H1 (cell line): ENCODE results near the gene PTTG1IP. TPM values are rescaled to one million over a fixed set of nuclear protein-coding genes. Genes with fewer than 3 reads are reported as not detected.

Experiments used
- KDM1A ChIP-seq: fragments of 200-600, 300-600 bp; sonication (generic); IDR thresholded peaks from 2 replicates; pipeline ENCODE4 v1.7.1; 2016; ENCODE audit warnings: mild to moderate bottlenecking, low read length, borderline replicate concordance
- PHF8 ChIP-seq: fragments of 200-600 bp; sonication (generic); conservative IDR thresholded peaks from 2 replicates; pipeline ENCODE4 v1.7.1; 2012; ENCODE audit warnings: low read depth, mild to moderate bottlenecking, inconsistent platforms, low read length, moderate library complexity
- RBBP5 ChIP-seq: IDR thresholded peaks from 2 replicates; pipeline ENCODE4 v1.7.1; 2012; ENCODE audit warnings: low read depth, mild to moderate bottlenecking, inconsistent platforms, low read length, moderate library complexity, borderline replicate concordance
- SIX5 ChIP-seq: IDR thresholded peaks from 2 replicates; pipeline ENCODE4 v1.6.1; 2011; ENCODE audit warnings: mild to moderate bottlenecking, low read depth, low read length
- SRF ChIP-seq: IDR thresholded peaks from 2 replicates; pipeline ENCODE4 v1.6.1; 2011; ENCODE audit warnings: mild to moderate bottlenecking, low read depth, low read length, moderate library complexity
- polyA plus RNA-seq, 7 experiments: library from polyadenylated mRNA; depleted of rRNA in 3 of 7; stranded (reverse) in 5 of 7; unstranded in 2 of 7; fragments of >200 nt in 5 of 7; fragments of 200-250 nt in 2 of 7; gene quantifications; 1 replicate in 5 of 7; 2 replicates in 1 of 7; 4 replicates in 1 of 7; pipeline versions ENCODE4 v1.2.1 to v1.2.3, GENCODE V29; 2011 to 2013; ENCODE audit warnings: missing spikeins in 2 of 7, mixed read lengths in 2 of 7
- total RNA-seq: library from RNA; stranded (reverse); fragmentation: NEBNext Ultra II Directional; extraction: Animal tissue kit (Norgen Biotek cat#: 25700); gene quantifications from 2 replicates; pipeline ENCODE4 v1.2.1, GENCODE V29; 2021
- TF ChIP-seq, protein P1 (sequence below): fragments of 300-600 bp; sonication (generic); IDR thresholded peaks from 2 replicates; pipeline ENCODE4 v1.7.1; 2012; ENCODE audit warnings: low read length, moderate library complexity, mild to moderate bottlenecking, inconsistent platforms; ENCODE audit not compliant: insufficient replicate concordance
- TF ChIP-seq, protein P2 (sequence below): IDR thresholded peaks from 2 replicates; pipeline ENCODE4 v1.6.1; 2011; ENCODE audit warnings: low read depth, mild to moderate bottlenecking, low read length; ENCODE audit not compliant: insufficient read depth

PTTG1IP gene
- total and polyA plus RNA-seq, 2 of the 8 experiments (the other 6 are each of a cell fraction or from before 2014, with no cell fraction given) = 90.8 to 130 TPM

DNA sequence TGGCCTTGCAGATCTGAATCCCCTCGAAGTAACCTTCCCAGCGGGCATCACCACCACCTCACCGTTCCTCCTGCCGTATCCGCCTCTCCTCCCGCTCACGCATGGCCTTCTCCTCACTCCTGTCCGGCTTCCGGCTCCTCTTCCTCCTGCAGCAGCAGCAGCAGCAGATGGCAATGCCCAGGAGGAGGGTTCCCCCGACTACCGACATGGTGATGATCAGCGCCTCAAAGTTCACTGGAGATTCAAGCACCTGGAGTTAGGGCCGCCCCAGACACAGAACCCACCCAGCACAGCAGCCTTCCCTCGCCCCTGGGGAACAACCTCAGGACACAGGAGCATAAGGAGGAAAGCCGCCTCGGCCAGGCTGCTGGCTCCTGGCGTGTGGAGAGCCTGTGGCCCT is 17.4 kb downstream of the PTTG1IP start (continued):
- TF ChIP-seq, protein P1, sequence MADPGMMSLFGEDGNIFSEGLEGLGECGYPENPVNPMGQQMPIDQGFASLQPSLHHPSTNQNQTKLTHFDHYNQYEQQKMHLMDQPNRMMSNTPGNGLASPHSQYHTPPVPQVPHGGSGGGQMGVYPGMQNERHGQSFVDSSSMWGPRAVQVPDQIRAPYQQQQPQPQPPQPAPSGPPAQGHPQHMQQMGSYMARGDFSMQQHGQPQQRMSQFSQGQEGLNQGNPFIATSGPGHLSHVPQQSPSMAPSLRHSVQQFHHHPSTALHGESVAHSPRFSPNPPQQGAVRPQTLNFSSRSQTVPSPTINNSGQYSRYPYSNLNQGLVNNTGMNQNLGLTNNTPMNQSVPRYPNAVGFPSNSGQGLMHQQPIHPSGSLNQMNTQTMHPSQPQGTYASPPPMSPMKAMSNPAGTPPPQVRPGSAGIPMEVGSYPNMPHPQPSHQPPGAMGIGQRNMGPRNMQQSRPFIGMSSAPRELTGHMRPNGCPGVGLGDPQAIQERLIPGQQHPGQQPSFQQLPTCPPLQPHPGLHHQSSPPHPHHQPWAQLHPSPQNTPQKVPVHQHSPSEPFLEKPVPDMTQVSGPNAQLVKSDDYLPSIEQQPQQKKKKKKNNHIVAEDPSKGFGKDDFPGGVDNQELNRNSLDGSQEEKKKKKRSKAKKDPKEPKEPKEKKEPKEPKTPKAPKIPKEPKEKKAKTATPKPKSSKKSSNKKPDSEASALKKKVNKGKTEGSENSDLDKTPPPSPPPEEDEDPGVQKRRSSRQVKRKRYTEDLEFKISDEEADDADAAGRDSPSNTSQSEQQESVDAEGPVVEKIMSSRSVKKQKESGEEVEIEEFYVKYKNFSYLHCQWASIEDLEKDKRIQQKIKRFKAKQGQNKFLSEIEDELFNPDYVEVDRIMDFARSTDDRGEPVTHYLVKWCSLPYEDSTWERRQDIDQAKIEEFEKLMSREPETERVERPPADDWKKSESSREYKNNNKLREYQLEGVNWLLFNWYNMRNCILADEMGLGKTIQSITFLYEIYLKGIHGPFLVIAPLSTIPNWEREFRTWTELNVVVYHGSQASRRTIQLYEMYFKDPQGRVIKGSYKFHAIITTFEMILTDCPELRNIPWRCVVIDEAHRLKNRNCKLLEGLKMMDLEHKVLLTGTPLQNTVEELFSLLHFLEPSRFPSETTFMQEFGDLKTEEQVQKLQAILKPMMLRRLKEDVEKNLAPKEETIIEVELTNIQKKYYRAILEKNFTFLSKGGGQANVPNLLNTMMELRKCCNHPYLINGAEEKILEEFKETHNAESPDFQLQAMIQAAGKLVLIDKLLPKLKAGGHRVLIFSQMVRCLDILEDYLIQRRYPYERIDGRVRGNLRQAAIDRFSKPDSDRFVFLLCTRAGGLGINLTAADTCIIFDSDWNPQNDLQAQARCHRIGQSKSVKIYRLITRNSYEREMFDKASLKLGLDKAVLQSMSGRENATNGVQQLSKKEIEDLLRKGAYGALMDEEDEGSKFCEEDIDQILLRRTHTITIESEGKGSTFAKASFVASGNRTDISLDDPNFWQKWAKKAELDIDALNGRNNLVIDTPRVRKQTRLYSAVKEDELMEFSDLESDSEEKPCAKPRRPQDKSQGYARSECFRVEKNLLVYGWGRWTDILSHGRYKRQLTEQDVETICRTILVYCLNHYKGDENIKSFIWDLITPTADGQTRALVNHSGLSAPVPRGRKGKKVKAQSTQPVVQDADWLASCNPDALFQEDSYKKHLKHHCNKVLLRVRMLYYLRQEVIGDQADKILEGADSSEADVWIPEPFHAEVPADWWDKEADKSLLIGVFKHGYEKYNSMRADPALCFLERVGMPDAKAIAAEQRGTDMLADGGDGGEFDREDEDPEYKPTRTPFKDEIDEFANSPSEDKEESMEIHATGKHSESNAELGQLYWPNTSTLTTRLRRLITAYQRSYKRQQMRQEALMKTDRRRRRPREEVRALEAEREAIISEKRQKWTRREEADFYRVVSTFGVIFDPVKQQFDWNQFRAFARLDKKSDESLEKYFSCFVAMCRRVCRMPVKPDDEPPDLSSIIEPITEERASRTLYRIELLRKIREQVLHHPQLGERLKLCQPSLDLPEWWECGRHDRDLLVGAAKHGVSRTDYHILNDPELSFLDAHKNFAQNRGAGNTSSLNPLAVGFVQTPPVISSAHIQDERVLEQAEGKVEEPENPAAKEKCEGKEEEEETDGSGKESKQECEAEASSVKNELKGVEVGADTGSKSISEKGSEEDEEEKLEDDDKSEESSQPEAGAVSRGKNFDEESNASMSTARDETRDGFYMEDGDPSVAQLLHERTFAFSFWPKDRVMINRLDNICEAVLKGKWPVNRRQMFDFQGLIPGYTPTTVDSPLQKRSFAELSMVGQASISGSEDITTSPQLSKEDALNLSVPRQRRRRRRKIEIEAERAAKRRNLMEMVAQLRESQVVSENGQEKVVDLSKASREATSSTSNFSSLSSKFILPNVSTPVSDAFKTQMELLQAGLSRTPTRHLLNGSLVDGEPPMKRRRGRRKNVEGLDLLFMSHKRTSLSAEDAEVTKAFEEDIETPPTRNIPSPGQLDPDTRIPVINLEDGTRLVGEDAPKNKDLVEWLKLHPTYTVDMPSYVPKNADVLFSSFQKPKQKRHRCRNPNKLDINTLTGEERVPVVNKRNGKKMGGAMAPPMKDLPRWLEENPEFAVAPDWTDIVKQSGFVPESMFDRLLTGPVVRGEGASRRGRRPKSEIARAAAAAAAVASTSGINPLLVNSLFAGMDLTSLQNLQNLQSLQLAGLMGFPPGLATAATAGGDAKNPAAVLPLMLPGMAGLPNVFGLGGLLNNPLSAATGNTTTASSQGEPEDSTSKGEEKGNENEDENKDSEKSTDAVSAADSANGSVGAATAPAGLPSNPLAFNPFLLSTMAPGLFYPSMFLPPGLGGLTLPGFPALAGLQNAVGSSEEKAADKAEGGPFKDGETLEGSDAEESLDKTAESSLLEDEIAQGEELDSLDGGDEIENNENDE = no peak
- TF ChIP-seq KDM1A (no peak), RBBP5 (no peak), SRF (no peak), SIX5 (no peak), PHF8 (no peak)
- TF ChIP-seq, protein P2, sequence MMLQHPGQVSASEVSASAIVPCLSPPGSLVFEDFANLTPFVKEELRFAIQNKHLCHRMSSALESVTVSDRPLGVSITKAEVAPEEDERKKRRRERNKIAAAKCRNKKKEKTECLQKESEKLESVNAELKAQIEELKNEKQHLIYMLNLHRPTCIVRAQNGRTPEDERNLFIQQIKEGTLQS = no peak
